GM12865 (cell line): Measurements from ENCODE around the gene LIN28A.

Experiments
- DNase-seq: peaks from one replicate; pipeline ENCODE4 v3.0.0; 2010; ENCODE audit warnings: low read depth
- H3K4me3 ChIP-seq: 2 replicates; pipeline ENCODE4 v1.5.1; 2011; ENCODE audit warnings: mild to moderate bottlenecking, low read depth, low read length, control low read depth
- CTCF ChIP-seq: IDR thresholded peaks from 2 replicates; pipeline ENCODE4 v1.5.1; 2011; ENCODE audit warnings: low read length, control low read depth, low read depth, inconsistent platforms; ENCODE audit not compliant: insufficient read depth; ENCODE audit errors: missing control alignments

The LIN28A gene

GRCh38 chr1:26404641-26405040, 6.0 kb upstream of the LIN28A start:
- no peak for TF ChIP-seq CTCF
- DNase-seq = no peak
- no peak overlapping the region for H3K4me3 ChIP-seq

- no peak for DNase-seq
- H3K4me3 ChIP-seq = no peak overlapping the region
- TF ChIP-seq CTCF = no peak
Observed at GRCh38 chr1:26405281-26405915, 5.2 kb upstream of the LIN28A start.

- DNase-seq = peak; percentile 58
- H3K4me3 ChIP-seq = no peak overlapping the region
- no peak for TF ChIP-seq CTCF
Observed at GRCh38 chr1:26408604-26409003, 2.0 kb upstream of the LIN28A start.

GRCh38 chr1:26409191-26409807, 1.3 kb upstream of the LIN28A start:
- H3K4me3 ChIP-seq = no peak overlapping the region
- TF ChIP-seq CTCF = no peak
- DNase-seq = no peak

GRCh38 chr1:26411624-26412074, 1.0 kb downstream of the LIN28A start:
- no peak overlapping the region for H3K4me3 ChIP-seq
- DNase-seq = no peak
- no peak for TF ChIP-seq CTCF

- no peak for TF ChIP-seq CTCF
- no peak for DNase-seq
- no peak overlapping the region for H3K4me3 ChIP-seq
Observed at GRCh38 chr1:26412180-26412840, 1.7 kb downstream of the LIN28A start.
